Myocyte (in vitro differentiated cells): ENCODE results near the gene BLOC1S1. TPM values are rescaled to one million over a fixed set of nuclear protein-coding genes. Genes with fewer than 3 reads are reported as not detected.
A peak's percentile ranks its signal among the peaks of the same experiment; 100 is the strongest.
"Not testable (repeated sequence)": the region's sequence is repeated elsewhere in the genome, so short reads cannot be mapped to it uniquely, and the experiment has no call there.

ENCODE experiments used
- DNase-seq: peaks from one replicate; pipeline ENCODE4 v3.0.0-alpha.2; 2012; ENCODE audit warnings: low read depth
- total RNA-seq: library from RNA; depleted of rRNA; stranded (reverse); fragments of >200 nt; gene quantifications from 2 replicates; pipeline ENCODE4 v1.2.3, GENCODE V29; 2014

The BLOC1S1 gene
- total RNA-seq, 1 donor from 2014 or later = 104 TPM

DNA sequence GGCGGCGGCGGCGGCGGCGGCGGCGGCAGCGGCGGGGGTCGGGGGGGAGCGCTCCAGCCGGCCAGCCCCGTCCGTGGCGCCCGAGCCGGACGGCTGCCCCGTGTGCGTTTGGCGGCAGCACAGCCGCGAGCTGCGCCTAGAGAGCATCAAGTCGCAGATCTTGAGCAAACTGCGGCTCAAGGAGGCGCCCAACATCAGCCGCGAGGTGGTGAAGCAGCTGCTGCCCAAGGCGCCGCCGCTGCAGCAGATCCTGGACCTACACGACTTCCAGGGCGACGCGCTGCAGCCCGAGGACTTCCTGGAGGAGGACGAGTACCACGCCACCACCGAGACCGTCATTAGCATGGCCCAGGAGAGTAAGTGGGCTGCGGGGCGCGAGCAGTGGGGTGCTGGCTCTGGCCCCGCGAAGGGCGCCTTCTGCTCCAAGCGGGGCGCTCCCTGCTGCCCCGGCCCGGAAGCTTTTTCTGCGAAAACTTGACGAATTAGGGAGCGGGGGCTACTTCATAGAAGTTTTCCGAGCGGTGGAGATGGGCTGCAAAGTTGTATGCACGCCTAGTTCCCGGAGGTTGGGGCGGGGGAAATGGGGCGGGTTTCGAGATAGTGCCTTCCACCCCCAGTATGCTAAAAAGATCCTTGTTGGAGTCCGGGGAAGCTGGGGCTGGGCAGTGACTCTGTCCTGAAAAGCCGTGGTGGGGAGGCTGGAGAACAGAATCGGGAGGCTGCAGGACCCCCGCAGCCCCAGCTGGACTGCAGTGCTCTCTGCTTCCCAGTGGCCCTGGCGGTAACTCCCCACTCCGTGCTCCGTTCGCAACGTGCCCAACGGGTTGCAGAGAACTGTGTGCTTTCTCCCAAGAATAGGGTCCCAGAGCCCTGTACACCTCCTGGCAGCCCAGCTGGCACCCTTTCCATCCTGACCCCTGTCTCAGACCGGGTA is 27.8 kb downstream of the BLOC1S1 start:
- DNase-seq = peak; percentile 76

DNA sequence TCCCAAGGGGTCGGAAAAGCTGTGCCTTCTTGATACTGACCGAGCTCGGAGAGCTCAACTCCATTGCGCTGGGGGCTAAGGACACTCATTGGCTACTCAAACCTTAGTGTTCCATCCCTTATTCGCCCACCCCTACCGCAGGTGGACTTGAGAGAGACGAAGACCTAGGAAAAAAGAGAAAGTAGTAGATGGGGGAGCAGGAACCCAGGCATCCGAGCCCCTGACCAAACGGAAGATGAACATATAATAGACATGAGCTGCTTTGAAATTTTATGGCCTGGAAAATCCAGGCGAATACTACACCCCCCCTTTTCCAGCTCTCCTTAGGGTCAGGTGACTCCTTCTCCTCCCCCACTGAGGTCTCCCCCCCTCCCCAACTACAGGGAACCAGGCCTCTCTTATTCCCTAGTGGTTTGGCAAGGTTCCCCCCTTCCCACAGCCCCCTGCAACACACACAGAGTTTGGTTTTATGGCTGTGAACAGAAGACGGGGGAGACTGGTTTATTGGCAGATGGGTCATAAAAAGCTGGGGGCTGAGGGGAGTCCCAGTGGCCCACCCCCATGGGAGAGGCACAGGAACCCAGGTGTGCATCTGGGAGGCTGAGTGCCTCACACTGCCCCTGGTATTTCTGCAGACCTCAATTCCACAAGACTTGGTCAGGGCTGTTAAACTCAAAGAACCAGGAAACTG is 28.6 kb downstream of the BLOC1S1 start:
- no peak for DNase-seq

DNA sequence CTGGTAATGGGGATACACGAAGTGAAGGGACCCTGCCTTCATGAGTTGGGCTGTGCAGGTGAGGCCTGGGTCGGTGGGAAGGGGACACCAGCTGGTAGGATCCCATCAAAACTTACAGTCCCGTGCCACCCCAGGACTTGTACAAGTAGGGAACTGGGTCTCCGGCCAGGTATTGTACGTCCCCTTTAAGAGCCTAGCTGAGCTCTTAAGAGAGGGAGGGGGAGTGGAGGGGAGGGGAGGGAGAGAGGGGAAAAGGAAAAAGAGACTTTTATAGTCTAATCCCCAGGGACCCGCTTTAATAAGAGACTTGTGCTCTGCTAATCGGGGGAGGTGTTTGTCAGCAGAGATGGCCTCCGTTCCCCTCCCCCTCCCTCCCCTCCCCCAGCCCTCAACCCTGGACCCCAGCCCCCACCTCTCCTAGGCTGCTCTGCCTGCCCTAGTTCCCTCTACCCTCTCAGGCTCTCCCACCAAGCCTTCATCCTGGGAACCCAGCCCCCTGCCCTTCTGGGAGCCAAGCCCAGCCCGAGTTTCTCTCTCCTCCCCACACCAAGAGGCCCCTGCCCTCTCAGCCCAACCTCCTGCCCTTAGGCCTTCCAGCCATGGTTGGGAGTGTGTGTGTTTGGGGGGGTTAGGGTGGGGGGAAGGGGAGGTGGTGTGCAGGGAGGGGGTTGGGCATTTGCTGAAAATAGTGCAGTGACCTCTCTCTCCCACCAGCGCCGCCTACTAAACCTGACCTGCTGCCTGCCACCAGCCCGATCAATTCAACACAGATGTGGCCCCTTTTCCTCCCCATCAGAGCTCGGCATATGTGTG is 29.7 kb downstream of the BLOC1S1 start:
- peak; percentile 25 for DNase-seq

DNA sequence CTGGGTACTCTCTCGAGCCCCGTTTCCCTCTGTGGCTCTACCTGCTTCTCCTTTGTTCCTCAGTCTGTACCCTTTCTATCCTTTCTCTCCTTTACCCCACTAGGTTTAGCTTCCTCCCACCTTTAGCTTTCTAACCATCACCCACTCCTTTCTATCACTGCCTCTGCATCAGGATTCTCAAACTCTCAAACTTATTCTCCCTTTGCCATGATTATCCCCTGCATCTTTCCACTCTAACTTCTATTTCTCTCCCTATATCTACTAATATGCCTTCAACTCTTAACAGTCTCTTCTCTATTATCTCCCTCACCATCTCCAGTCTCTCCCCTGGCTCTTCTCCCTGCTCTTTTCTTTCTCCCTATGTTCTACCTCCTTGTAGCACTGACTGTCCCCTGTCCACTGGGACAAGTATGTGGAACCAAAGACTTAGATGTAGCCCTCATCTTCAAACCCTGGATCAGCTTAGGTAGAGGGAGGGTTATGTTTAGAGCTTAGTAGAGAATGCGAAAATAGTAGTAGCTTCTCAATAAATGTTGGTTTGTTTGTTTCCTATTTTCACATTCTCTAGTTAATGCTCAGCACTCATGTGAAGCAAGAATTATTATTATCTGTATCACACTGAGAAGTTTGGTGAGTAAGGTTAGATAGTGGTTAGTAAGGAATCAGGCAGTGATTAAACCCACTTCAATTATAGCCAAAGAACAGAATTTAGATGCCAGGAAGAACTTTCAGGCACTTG is 30.5 kb downstream of the BLOC1S1 start:
- DNase-seq = no peak

DNA sequence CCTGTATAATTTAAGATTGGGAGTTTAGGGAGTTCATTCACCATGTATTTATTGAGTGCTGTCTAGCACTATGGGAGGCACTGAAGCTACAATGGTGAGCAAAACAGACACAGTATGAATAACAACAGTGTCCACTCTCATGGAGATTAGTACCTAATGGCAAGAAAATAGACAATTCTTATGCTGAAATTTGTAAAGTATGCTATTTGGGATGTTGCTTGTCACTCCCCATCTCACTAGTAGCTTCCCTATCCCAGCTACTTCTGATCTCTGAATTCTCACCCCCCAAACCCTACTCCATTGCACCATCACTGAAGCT is 31.0 kb downstream of the BLOC1S1 start:
- DNase-seq = no peak

DNA sequence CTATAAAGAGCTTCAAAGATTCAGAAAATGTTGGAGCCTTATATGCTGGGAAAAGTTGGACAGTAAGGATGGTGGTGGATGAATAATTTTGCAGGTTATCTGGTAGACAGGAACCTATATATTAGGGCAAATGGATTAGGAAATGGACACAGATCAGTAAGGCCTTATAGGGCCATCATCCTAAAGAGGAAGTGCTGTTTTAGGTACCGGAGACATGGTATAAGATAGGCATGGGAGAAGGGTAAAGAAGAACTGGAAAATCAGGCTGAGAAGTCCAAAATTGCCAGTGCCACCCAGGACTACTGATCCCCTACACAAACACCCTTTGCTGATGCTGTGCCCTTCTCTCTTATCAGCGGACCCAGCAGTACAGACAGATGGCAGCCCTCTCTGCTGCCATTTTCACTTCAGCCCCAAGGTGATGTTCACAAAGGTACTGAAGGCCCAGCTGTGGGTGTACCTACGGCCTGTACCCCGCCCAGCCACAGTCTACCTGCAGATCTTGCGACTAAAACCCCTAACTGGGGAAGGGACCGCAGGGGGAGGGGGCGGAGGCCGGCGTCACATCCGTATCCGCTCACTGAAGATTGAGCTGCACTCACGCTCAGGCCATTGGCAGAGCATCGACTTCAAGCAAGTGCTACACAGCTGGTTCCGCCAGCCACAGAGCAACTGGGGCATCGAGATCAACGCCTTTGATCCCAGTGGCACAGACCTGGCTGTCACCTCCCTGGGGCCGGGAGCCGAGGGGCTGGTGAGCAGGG is 32.6 kb downstream of the BLOC1S1 start:
- DNase-seq = no peak

DNA sequence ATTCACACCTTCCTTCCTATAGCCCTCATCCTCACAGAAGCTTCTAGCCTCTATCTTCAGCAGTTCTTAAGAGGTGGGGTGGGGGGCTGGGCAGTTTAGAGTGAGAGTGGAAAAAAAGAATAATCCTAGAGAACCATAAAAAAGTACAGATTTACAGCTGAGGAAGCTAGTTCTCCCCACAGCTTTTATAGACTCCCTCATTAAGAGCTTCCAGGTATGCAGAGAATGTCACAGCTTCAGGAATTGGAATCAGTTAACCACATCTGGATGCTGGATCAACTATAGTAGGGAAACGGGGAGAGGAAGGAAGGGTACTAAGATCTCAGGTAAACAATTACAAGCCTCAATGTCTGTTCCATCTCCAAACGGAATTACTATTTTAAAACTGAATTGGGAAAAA is 39.4 kb downstream of the BLOC1S1 start:
- no peak for DNase-seq

DNA sequence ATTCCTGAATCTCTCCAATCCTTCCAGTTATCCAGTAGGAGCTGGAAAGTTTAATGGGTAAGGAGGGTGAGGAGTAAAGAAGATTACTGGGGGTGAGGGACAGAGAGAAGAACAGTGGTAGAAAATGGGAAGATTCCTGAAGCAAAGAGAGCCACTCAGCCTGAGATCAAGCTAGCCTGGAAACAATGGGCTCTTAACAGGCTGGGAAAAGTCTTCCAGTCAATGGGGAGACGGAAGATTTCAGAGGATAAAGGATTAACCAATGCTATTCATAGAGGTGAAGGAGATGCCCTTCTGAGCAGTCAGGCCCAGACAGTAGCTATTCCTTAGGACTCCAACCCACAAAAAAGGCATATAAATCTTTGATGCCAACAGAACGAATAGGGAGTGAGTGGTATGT is 41.9 kb downstream of the BLOC1S1 start:
- no peak for DNase-seq

DNA sequence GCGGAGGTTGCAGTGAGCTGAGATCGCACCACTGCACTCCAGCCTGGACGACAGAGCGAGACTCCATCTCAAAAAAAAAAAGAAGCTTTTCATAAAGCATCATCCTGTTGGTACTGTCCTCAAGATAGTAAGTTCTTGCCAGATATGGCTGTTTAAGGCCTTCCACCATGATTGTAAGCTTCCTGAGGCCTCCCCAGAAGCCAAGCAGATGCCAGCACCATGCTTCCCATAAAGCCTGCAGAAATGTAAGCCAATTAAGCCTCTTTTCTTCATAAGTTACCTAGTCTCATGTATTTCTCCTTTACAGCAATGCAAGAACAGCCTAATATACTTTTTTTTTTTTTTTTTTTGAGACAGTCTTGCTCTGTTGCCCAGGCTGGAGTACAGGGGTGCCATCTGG is 42.7 kb downstream of the BLOC1S1 start:
- not testable (repeated sequence) for DNase-seq

DNA sequence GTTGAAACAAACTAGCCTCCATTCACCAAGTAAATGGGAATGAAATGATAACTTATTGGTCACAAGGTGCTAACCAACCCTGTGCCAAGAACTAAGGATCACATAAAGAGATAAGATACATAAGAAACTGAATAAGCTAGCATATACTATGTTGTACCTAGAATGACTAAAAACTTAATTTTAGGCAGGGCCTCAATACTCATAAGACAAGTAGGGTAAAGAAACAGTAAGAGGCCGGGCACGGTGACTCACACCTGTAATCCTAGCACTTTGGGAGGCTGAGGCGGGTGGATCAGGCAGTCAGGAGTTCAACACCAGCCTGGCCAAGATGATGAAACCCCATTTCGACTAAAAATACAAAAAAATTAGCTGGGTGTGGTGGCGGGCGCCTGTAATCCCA is 44.8 kb downstream of the BLOC1S1 start:
- DNase-seq = no peak

DNA sequence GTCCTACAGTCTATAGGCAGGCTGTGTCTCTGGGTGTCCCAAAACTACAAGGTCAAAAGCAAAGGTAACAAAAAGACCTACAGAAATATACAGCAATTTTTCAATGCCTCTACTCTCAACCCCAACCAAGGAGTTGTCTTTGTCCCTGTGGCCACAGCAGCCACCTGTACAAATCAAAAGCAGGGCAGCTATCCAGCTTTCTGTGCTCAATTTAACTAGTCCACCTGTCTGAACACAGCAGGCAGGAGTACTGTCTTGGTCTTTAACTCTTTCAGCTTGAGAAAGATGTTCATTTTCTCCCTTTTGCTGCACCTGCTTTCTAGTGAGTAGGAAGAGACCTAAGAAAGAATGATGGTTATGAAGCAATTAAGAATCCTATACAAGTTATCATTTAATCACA is 46.8 kb downstream of the BLOC1S1 start:
- no peak for DNase-seq

DNA sequence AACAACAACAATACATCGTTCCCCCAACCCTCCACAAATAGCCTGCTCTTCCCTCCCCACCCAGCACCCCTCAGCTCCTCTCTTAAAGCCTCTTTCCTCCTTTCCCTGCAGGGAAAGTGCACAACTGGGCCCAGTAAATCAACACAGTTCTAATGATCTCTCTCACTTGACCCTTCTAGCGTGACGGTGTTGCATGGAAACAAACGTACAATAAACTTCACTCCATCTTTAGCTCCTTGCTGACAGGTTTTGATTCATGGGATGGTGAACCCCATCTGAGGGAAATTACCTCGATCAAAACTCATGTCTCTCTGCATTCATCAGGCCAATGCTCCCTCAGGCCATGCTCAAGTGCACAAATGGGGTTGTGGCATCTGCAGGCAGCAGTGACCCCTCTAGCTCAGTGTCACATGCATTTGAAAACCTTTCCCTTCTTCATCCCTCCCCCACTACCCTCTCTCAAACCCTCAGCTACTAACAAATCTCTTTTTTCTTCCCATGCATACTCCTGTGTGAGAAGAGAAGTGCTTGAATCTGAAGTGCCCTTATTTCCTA is 50.0 kb downstream of the BLOC1S1 start:
- DNase-seq = no peak

DNA sequence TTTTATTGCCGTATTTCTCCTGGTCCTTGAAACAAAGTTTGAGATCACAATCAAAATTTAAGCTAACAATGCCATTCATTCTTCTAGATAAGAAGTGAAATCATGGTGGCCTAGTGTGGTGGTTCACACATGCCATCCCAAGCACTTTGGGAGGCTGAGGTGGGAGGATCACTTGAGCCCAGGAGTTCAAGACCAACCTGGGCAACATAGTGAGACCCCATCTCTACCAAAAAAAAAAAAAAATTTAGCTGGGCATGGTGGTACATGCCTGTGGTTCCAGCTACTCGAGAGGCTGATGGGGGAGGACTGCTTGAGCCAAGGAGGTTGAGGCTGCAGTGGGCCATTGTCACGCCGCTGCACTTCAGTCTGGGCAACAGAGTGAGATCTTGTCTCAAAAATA is 51.3 kb downstream of the BLOC1S1 start:
- no peak for DNase-seq

Other genes starting within 250 kb of the BLOC1S1 start
- not detected in 2 replicates for gene OR6C70, start 245.9 kb upstream of the BLOC1S1 start, total RNA-seq
- gene OR6C68, start 223.7 kb upstream of the BLOC1S1 start, total RNA-seq = not detected in 2 replicates
- not detected in 2 replicates for gene OR6C4, start 166.4 kb upstream of the BLOC1S1 start, total RNA-seq
- gene OR2AP1, start 143.6 kb upstream of the BLOC1S1 start, total RNA-seq = not detected in 2 replicates
- not detected in 2 replicates for gene OR10P1, start 79.2 kb upstream of the BLOC1S1 start, total RNA-seq
- 1,498 and 1,557 TPM in 2 replicates for gene ITGA7, start 8.1 kb upstream of the BLOC1S1 start, total RNA-seq
- 457 and 673 TPM in 2 replicates for gene RDH5, start 4.3 kb downstream of the BLOC1S1 start, total RNA-seq
- gene CD63, start 13.0 kb downstream of the BLOC1S1 start, total RNA-seq = 2,565 and 2,632 TPM in 2 replicates
- 6.2 and 6.6 TPM in 2 replicates for gene GDF11, start 27.1 kb downstream of the BLOC1S1 start, total RNA-seq
- gene SARNP, start 101.7 kb downstream of the BLOC1S1 start, total RNA-seq = 71.5 and 75.3 TPM in 2 replicates
- 8.8 and 12.5 TPM in 2 replicates for gene ORMDL2, start 102.0 kb downstream of the BLOC1S1 start, total RNA-seq
- 40.4 and 42.4 TPM in 2 replicates for gene DNAJC14, start 113.5 kb downstream of the BLOC1S1 start, total RNA-seq
- 8.6 and 8.8 TPM in 2 replicates for gene MMP19, start 126.9 kb downstream of the BLOC1S1 start, total RNA-seq
- 29.3 and 32.5 TPM in 2 replicates for gene PYM1, start 211.8 kb downstream of the BLOC1S1 start, total RNA-seq
- 24.2 and 33.1 TPM in 2 replicates for gene DGKA, start 215.1 kb downstream of the BLOC1S1 start, total RNA-seq
- 0.10 and 0.53 TPM in 2 replicates for gene PMEL, start 250.0 kb downstream of the BLOC1S1 start, total RNA-seq